Parathyroid adenoma (tissue), 2 donors: ENCODE measurements around the gene F13A1.

Source experiments
- H2AFZ ChIP-seq: fragments of 300-600 bp; sonication (generic); one replicate; pipeline ENCODE4 v1.7.0; 2017; ENCODE audit warnings: antibody characterized with exemption, mild to moderate bottlenecking
- H3K27ac ChIP-seq: fragments of 300-600 bp; sonication (generic); one replicate; pipeline ENCODE4 v1.7.0; 2017
- H3K27me3 ChIP-seq: fragments of 300-600 bp; sonication (generic); one replicate; pipeline ENCODE4 v1.7.0; 2017; ENCODE audit warnings: low read length; ENCODE audit not compliant: control insufficient read depth, insufficient read depth
- H3K36me3 ChIP-seq: fragments of 300-600 bp; sonication (generic); one replicate; pipeline ENCODE4 v1.7.0; 2017; ENCODE audit warnings: low read length; ENCODE audit not compliant: control insufficient read depth, insufficient read depth
- H3K4me1 ChIP-seq: fragments of 300-600 bp; sonication (generic); one replicate; pipeline ENCODE4 v1.7.0; 2017; ENCODE audit warnings: control low read depth
- H3K4me2 ChIP-seq: fragments of 300-600 bp; sonication (generic); one replicate; pipeline ENCODE4 v1.7.0; 2017; ENCODE audit warnings: low read length
- H3K4me3 ChIP-seq: fragments of 300-600 bp; sonication (generic); one replicate; pipeline ENCODE4 v1.7.0; 2017; ENCODE audit warnings: low read depth, low read length
- H3K79me2 ChIP-seq: fragments of 300-600 bp; sonication (generic); one replicate; pipeline ENCODE4 v1.7.0; 2017; ENCODE audit warnings: control low read depth
- H3K9ac ChIP-seq: fragments of 300-600 bp; sonication (generic); one replicate; pipeline ENCODE4 v1.7.0; 2017; ENCODE audit warnings: mild to moderate bottlenecking
- H3K9me3 ChIP-seq: fragments of 300-600 bp; sonication (generic); one replicate; pipeline ENCODE4 v1.7.0; 2017; ENCODE audit warnings: low read length; ENCODE audit not compliant: control insufficient read depth
- TF ChIP-seq, protein P1 (sequence below): fragments of 300-600 bp; sonication (generic); IDR thresholded peaks from one replicate; pipeline ENCODE4 v1.7.0; 2017; ENCODE audit warnings: antibody characterized with exemption, mild to moderate bottlenecking
- donor health status: primary hyperparathyroidism.

Gene F13A1

DNA sequence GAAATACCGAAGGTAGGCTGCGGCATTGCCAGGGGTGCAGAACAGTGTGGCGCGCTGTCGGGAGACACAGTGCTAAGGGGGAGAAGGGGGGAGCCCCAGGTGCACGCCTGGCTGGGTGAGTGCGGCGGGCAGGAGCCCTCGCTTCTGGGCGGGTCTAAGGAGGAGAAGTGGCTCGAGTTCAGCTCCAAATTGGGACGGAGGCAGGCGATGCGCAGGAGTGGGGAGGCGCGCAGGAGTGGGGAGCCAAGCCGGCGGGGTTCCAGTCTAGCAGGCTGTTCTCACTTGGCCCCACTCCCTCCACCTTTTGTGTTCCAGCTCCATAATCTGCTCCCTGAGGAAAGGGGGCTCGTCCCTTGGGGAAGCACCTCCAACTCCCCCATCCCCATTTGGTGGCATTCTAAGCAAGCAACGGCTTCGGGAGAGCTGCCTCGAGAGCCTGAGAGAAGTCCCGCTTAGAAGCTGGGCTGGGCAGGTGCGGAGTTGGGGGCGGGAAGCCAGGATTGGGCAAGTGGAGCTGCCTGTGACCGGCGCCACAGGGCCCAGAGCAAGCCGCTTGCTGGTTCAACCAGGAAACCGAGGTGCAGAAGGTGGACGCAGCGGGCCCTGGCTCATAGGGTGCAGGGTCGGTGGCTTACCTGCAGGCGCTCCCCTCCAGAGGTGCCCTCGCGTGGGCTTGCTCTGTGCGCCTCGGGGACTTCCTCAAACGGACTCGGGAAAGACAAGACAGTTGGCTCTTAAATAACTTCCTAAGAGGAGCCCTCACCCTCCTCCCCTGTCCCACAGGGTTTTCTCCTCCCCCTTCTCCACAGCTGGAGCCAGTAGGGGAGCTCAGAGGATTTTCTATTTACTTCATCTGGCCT is at the start of gene F13A1:
TSS of gene F13A1 (minus strand) at position 711 of the 860 bp plus-strand sequence. CDS start 1,998 bp downstream, outside the sequence.
- Histone ChIP-seq H3K79me2 (no peaks in the 10 kb centered on the region), H3K27me3 (no peaks in the 10 kb centered on the region), H3K27ac (no peak within 1 kb of the TSS), H3K4me3 (no peak within 1 kb of the TSS), H3K4me1 (no peaks in the 10 kb centered on the region), H3K4me2 (no peak within 1 kb of the TSS), H3K36me3 (no peaks in the 10 kb centered on the region), H3K9ac (no peak within 1 kb of the TSS), H2AFZ (no peak within 1 kb of the TSS), H3K9me3 (no peaks in the 10 kb centered on the region)
- TF ChIP-seq, protein P1, sequence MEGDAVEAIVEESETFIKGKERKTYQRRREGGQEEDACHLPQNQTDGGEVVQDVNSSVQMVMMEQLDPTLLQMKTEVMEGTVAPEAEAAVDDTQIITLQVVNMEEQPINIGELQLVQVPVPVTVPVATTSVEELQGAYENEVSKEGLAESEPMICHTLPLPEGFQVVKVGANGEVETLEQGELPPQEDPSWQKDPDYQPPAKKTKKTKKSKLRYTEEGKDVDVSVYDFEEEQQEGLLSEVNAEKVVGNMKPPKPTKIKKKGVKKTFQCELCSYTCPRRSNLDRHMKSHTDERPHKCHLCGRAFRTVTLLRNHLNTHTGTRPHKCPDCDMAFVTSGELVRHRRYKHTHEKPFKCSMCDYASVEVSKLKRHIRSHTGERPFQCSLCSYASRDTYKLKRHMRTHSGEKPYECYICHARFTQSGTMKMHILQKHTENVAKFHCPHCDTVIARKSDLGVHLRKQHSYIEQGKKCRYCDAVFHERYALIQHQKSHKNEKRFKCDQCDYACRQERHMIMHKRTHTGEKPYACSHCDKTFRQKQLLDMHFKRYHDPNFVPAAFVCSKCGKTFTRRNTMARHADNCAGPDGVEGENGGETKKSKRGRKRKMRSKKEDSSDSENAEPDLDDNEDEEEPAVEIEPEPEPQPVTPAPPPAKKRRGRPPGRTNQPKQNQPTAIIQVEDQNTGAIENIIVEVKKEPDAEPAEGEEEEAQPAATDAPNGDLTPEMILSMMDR: no peak

GRCh38 chr6:6368684-6369052 is 48.2 kb upstream of the F13A1 start:
- Histone ChIP-seq H3K4me1 (no peaks in the 10 kb centered on the region), H3K27me3 (no peaks in the 10 kb centered on the region), H3K9ac (no peak overlapping the region), H3K79me2 (no peaks in the 10 kb centered on the region), H2AFZ (no peak overlapping the region), H3K4me2 (no peak overlapping the region), H3K9me3 (no peaks in the 10 kb centered on the region), H3K4me3 (no peak overlapping the region), H3K27ac (no peak overlapping the region), H3K36me3 (no peaks in the 10 kb centered on the region)
- TF ChIP-seq, protein P1: no peak

GRCh38 chr6:6368040-6368683 is 47.7 kb upstream of the F13A1 start:
- TF ChIP-seq, protein P1: no peak

GRCh38 chr6:6366803-6367202 is 46.3 kb upstream of the F13A1 start:
- no peaks in the 10 kb centered on the region for H3K36me3 ChIP-seq
- no peak overlapping the region for H2AFZ ChIP-seq
- H3K9me3 ChIP-seq: no peaks in the 10 kb centered on the region
- H3K79me2 ChIP-seq: no peaks in the 10 kb centered on the region
- TF ChIP-seq, protein P1: no peak
- H3K27me3 ChIP-seq: no peaks in the 10 kb centered on the region
- H3K4me3 ChIP-seq: no peak overlapping the region
- no peak overlapping the region for H3K4me2 ChIP-seq
- H3K27ac ChIP-seq: no peak overlapping the region
- H3K9ac ChIP-seq: no peak overlapping the region
- no peaks in the 10 kb centered on the region for H3K4me1 ChIP-seq

More at GRCh38 chr6:6368040-6368683, 47.7 kb upstream of the F13A1 start:
- no peak overlapping the region for H3K4me3 ChIP-seq
- H3K4me1 ChIP-seq: no peaks in the 10 kb centered on the region
- no peaks in the 10 kb centered on the region for H3K36me3 ChIP-seq
- no peaks in the 10 kb centered on the region for H3K27me3 ChIP-seq
- no peak overlapping the region for H3K9ac ChIP-seq
- H3K27ac ChIP-seq: no peak overlapping the region
- no peak overlapping the region for H3K4me2 ChIP-seq
- H2AFZ ChIP-seq: no peak overlapping the region
- no peaks in the 10 kb centered on the region for H3K9me3 ChIP-seq
- H3K79me2 ChIP-seq: no peaks in the 10 kb centered on the region
